CD14-positive monocyte (primary cell): ENCODE measurements around the gene RAB27B. TPM values are rescaled to one million over a fixed set of nuclear protein-coding genes. Genes with fewer than 3 reads are reported as not detected.

Source experiments
- DNase-seq, 3 donors: peaks; one replicate each; pipeline ENCODE4 v3.0.0-alpha.2; 2011 to 2022
- H2AFZ ChIP-seq: 2 replicates; pipeline ENCODE4 v1.6.0; 2012; ENCODE audit warnings: mild to moderate bottlenecking, low read depth, low read length, inconsistent platforms; ENCODE audit not compliant: insufficient read depth, poor library complexity, severe bottlenecking
- H3K27ac ChIP-seq, 2 donors: 1 replicate in 1 of 2; 2 replicates in 1 of 2; pipeline ENCODE4 v1.5.1; 2012 to 2013; ENCODE audit warnings: low read length in 2 of 2, control low read depth in 1 of 2, inconsistent platforms in 1 of 2, low read depth in 1 of 2, mild to moderate bottlenecking in 1 of 2
- H3K27me3 ChIP-seq, 2 donors: one replicate each; pipeline versions ENCODE4 v1.6.0 to v1.6.1; 2011 to 2013; ENCODE audit warnings: low read length in 2 of 2; ENCODE audit not compliant: control insufficient read depth in 2 of 2, insufficient read depth in 2 of 2
- H3K36me3 ChIP-seq, 2 donors: replicated peaks in 1 of 2; 1 replicate in 1 of 2; 2 replicates in 1 of 2; pipeline versions ENCODE4 v1.5.1 to v1.6.1; 2012 to 2013; ENCODE audit warnings: low read length in 2 of 2, control low read depth in 1 of 2, inconsistent platforms in 1 of 2, mild to moderate bottlenecking in 1 of 2; ENCODE audit not compliant: insufficient read depth in 2 of 2, control insufficient read depth in 1 of 2
- H3K4me1 ChIP-seq, 2 donors: 1 replicate in 1 of 2; 2 replicates in 1 of 2; pipeline versions ENCODE4 v1.5.1 to v1.6.1; 2012 to 2013; ENCODE audit warnings: low read length in 2 of 2, control low read depth in 1 of 2, inconsistent platforms in 1 of 2, mild to moderate bottlenecking in 1 of 2, moderate library complexity in 1 of 2; ENCODE audit not compliant: insufficient read depth in 2 of 2, control insufficient read depth in 1 of 2
- H3K4me2 ChIP-seq: replicated peaks from 2 replicates; pipeline ENCODE3; 2012; ENCODE audit warnings: low read length, moderate library complexity, mild to moderate bottlenecking; ENCODE audit not compliant: poor library complexity, severe bottlenecking; ENCODE audit errors: extremely low read depth
- H3K4me3 ChIP-seq, 3 experiments: fragments of 200-600 bp in 1 of 3; sonication (generic) in 1 of 3; replicated peaks in 1 of 3; 1 replicate in 2 of 3; 2 replicates in 1 of 3; pipeline ENCODE4 v1.5.1; 2011 to 2013; ENCODE audit warnings: low read length in 3 of 3, mild to moderate bottlenecking in 3 of 3, control low read depth in 2 of 3, low read depth in 2 of 3, inconsistent platforms in 1 of 3, moderate library complexity in 1 of 3
- H3K79me2 ChIP-seq: 2 replicates; pipeline ENCODE4 v1.6.0; 2012; ENCODE audit warnings: mild to moderate bottlenecking, control low read depth, inconsistent platforms, low read length, moderate library complexity; ENCODE audit not compliant: insufficient read depth
- H3K9ac ChIP-seq: 2 replicates; pipeline ENCODE4 v1.6.0; 2017; ENCODE audit warnings: low read length, mild to moderate bottlenecking; ENCODE audit not compliant: insufficient read depth, poor library complexity, severe bottlenecking
- H3K9me3 ChIP-seq, 2 donors: replicated peaks in 1 of 2; 1 replicate in 1 of 2; 2 replicates in 1 of 2; pipeline versions ENCODE4 v1.5.1 to v1.6.1; 2012 to 2013; ENCODE audit warnings: low read length in 2 of 2, control low read depth in 1 of 2; ENCODE audit not compliant: control insufficient read depth in 1 of 2, insufficient read depth in 1 of 2
- H4K20me1 ChIP-seq: 2 replicates; pipeline ENCODE4 v1.6.0; 2012; ENCODE audit warnings: mild to moderate bottlenecking, low read length, control low read depth, moderate library complexity; ENCODE audit not compliant: insufficient read depth
- H3K27ac Mint-ChIP-seq, 7 donors: one replicate each; pipeline ENCODE4 v1.8.0; 2020; ENCODE audit warnings: mild to moderate bottlenecking in 7 of 7, mixed read lengths in 7 of 7, moderate library complexity in 6 of 7, inconsistent platforms in 2 of 7
- H3K27me3 Mint-ChIP-seq, 3 donors: one replicate each; pipeline ENCODE4 v1.8.0; 2021 to 2022; ENCODE audit warnings: low read depth in 3 of 3, mild to moderate bottlenecking in 3 of 3, mixed read lengths in 3 of 3, moderate library complexity in 3 of 3, inconsistent platforms in 1 of 3
- H3K36me3 Mint-ChIP-seq, 2 donors: one replicate each; pipeline ENCODE4 v1.8.0; 2020; ENCODE audit warnings: mixed read lengths in 2 of 2, inconsistent platforms in 1 of 2, mild to moderate bottlenecking in 1 of 2
- H3K4me1 Mint-ChIP-seq: one replicate; pipeline ENCODE4 v1.8.0; 2020; ENCODE audit warnings: mild to moderate bottlenecking, mixed read lengths
- H3K4me3 Mint-ChIP-seq, 2 donors: one replicate each; pipeline ENCODE4 v1.8.0; 2020; ENCODE audit warnings: mild to moderate bottlenecking in 2 of 2, mixed read lengths in 2 of 2, moderate library complexity in 1 of 2
- H3K9me3 Mint-ChIP-seq, 7 donors: one replicate each; pipeline ENCODE4 v1.8.0; 2020 to 2022; ENCODE audit warnings: mixed read lengths in 7 of 7, mild to moderate bottlenecking in 6 of 7, moderate library complexity in 6 of 7, inconsistent platforms in 2 of 7
- WGBS: methylation state at CpG from one replicate; pipeline ENCODE4 v1.1.5; 2013; ENCODE audit warnings: missing lambda C conversion rate; ENCODE audit not compliant: insufficient coverage; 5-methylcytosine and 5-hydroxymethylcytosine counted together
- intact Hi-C, 2 donors: fragments of 100-400 bp; cut with micrococcal nuclease; formaldehyde crosslinking; loops; one replicate each; pipeline versions ENCODE4 v1.15.0 to v1.15.1; 2023
- polyA plus RNA-seq, 3 donors: library from polyadenylated mRNA; depleted of rRNA in 1 of 3; unstranded in 2 of 3; stranded (reverse) in 1 of 3; fragments of 300-500 nt in 2 of 3; fragments of >200 nt in 1 of 3; fragmentation: Illumina TruSeq in 2 of 3; gene quantifications; 1 replicate in 2 of 3; 2 replicates in 1 of 3; pipeline ENCODE4 v1.2.3, GENCODE V29; 2012 to 2021
- TF ChIP-seq, protein P1 (sequence below): fragments of 200-600 bp; IDR thresholded peaks from one replicate; pipeline ENCODE4 v1.8.0; 2022; ENCODE audit warnings: antibody characterized with exemption, mild to moderate bottlenecking

The RAB27B gene
- polyA plus RNA-seq, 3 donors: 0.11 to 0.13 TPM; not detected in 1

DNA sequence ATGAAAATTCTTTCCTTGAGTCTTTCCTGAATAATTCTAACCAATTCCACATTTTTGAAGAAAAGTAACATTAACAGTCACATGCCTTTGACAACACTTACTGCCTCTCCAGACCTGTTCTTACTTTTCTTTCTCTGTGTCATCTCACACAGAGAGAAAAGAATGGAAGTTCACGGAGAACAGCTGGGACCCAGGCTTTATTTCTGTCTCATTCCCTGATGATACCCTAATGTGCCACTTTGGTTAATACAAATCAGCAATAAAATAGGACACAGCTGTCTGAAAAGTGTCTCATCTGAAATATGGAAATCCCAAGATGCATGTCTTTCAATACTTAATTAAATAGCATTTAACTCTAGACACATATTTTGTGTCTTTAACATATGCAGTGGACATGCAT, 42.1 kb upstream of the RAB27B start:
- Histone ChIP-seq H2AFZ (no peak overlapping the region), H3K9ac (no peak overlapping the region), H3K36me3 (no peaks in the 10 kb centered on the region), H3K4me1 (no peaks in the 10 kb centered on the region), H3K79me2 (no peaks in the 10 kb centered on the region), H4K20me1 (no peaks in the 10 kb centered on the region), H3K27ac (no peak overlapping the region), H3K27me3 (no peaks in the 10 kb centered on the region), H3K4me3 (no peak overlapping the region), H3K9me3 (no peaks in the 10 kb centered on the region), H3K4me2 (no peak overlapping the region)
- peaks cover 0 to 3% (median 0%) of the 10 kb centered on the region in 7 donors for H3K9me3 Mint-ChIP-seq
- peaks cover 0 to 2% (median under 1%) of the 10 kb centered on the region in 3 donors for H3K27me3 Mint-ChIP-seq
- H3K4me1 Mint-ChIP-seq: peaks cover 2% of the 10 kb centered on the region
- intact Hi-C loops: no loop called here
- no peak overlapping the region for H3K27ac Mint-ChIP-seq
- no peak for DNase-seq
- TF ChIP-seq, protein P1, sequence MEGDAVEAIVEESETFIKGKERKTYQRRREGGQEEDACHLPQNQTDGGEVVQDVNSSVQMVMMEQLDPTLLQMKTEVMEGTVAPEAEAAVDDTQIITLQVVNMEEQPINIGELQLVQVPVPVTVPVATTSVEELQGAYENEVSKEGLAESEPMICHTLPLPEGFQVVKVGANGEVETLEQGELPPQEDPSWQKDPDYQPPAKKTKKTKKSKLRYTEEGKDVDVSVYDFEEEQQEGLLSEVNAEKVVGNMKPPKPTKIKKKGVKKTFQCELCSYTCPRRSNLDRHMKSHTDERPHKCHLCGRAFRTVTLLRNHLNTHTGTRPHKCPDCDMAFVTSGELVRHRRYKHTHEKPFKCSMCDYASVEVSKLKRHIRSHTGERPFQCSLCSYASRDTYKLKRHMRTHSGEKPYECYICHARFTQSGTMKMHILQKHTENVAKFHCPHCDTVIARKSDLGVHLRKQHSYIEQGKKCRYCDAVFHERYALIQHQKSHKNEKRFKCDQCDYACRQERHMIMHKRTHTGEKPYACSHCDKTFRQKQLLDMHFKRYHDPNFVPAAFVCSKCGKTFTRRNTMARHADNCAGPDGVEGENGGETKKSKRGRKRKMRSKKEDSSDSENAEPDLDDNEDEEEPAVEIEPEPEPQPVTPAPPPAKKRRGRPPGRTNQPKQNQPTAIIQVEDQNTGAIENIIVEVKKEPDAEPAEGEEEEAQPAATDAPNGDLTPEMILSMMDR: no peak
- no peaks in the 10 kb centered on the region for H3K36me3 Mint-ChIP-seq
- no CpG with 5 or more reads among the region's 1 CpG for WGBS
- no peak overlapping the region for H3K4me3 Mint-ChIP-seq

DNA sequence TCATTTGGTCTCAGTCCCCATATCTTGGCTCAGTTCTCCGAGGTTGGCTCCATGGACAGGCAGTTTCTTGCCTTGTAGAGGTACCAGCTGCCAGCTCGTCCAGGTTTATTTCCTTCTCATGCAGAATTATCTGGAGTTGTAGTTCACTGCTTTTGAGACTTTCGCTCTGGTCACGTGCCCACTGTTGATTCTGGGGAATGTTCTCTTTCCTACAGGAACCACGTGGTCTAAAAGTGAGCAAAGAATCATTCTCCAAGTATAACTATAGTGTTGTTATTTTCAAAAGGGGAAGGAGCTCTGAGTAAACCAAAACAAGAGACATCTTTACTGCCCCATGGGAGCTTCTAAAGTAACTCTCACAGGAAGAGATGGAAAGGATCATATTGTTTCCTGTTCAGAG, 41.2 kb upstream of the RAB27B start:
- H3K9ac ChIP-seq: no peak overlapping the region
- 100% methylated on average over 1 of the region's 5 CpGs for WGBS
- Mint-ChIP-seq H3K27me3 (peaks cover 0 to 2% (median 2%) of the 10 kb centered on the region in 3 donors), H3K36me3 (no peaks in the 10 kb centered on the region), H3K4me3 (no peak overlapping the region), H3K9me3 (peaks cover 0 to 6% (median 1%) of the 10 kb centered on the region in 7 donors), H3K4me1 (peaks cover 2% of the 10 kb centered on the region), H3K27ac (no peak overlapping the region)
- no peak overlapping the region for H2AFZ ChIP-seq
- H3K4me1 ChIP-seq: no peaks in the 10 kb centered on the region
- no peak overlapping the region for H3K4me2 ChIP-seq
- intact Hi-C loops: no loop called here
- no peaks in the 10 kb centered on the region for H3K9me3 ChIP-seq
- TF ChIP-seq, protein P1: no peak
- DNase-seq: no peak
- no peaks in the 10 kb centered on the region for H3K36me3 ChIP-seq
- H3K79me2 ChIP-seq: no peaks in the 10 kb centered on the region
- no peaks in the 10 kb centered on the region for H3K27me3 ChIP-seq
- no peaks in the 10 kb centered on the region for H4K20me1 ChIP-seq
- H3K27ac ChIP-seq: no peak overlapping the region
- H3K4me3 ChIP-seq: no peak overlapping the region
